ENCODE results near the gene SLIT3. TPM values are rescaled to one million over a fixed set of nuclear protein-coding genes. Genes with fewer than 3 reads are reported as not detected.

SLIT3 gene
- total and polyA plus RNA-seq, 10 of the 15 experiments (the other 5 are each of a cell fraction or from before 2014, with no cell fraction given): 0.05 TPM; not detected in 9

GRCh38 chr5:168822248-168822744, 478.6 kb downstream of the SLIT3 start:
- no peaks in the 10 kb centered on the region for H3K9me3 ChIP-seq (replicated peaks; ENCODE audit: control insufficient read depth, insufficient read depth, low read length)
- H3K27ac ChIP-seq (ENCODE audit: control insufficient read depth, insufficient read depth): no peak overlapping the region
- FAIRE-seq (no peak), ATAC-seq (peak; percentile 61), DNase-seq (ENCODE audit: low read depth, low spot score) (no peak)
- no peaks in the 10 kb centered on the region for H3K36me3 ChIP-seq (ENCODE audit: control insufficient read depth in 2 of 2, insufficient read depth in 2 of 2, low read length in 1 of 2)
- SMC1A ChIA-PET (ENCODE audit: uncharacterized antibody, unreplicated experiment): no interaction called here
- intact Hi-C loops (cut with micrococcal nuclease; ENCODE audit: unreplicated experiment) (no loop called here), in situ Hi-C loops (cut with MboI) (no loop called here)
- BruUV-seq (replicated peaks): no TSS peak
- CTCF ChIA-PET: no interaction called here
- H3K79me2 ChIP-seq (ENCODE audit: control insufficient read depth, insufficient read depth, low read length): no peaks in the 10 kb centered on the region
- H3K9ac ChIP-seq (ENCODE audit: control insufficient read depth, insufficient read depth, low read length): no peak overlapping the region
- 0% methylated on average over 4 of the region's 4 CpGs for WGBS (ENCODE audit: insufficient coverage, insufficient replicate concordance, low lambda C conversion rate, missing lambda C conversion rate)
- TF ChIP-seq LARP7 (IDR thresholded peaks at IDR 0.05) (no peak), DPF2 (IDR thresholded peaks at IDR 0.05) (no peak), PML (IDR thresholded peaks at IDR 0.05; ENCODE audit: low read length) (no peak), SREBF2 (IDR thresholded peaks at IDR 0.05; ENCODE audit: low read length) (no peak), TCF7 (IDR thresholded peaks at IDR 0.05; ENCODE audit: borderline replicate concordance) (no peak), RAD51 (IDR thresholded peaks at IDR 0.05) (no peak), SP1 (IDR thresholded peaks at IDR 0.05; ENCODE audit: low read depth, low read length) (no peak), IKZF2 (IDR thresholded peaks at IDR 0.05) (0 out of 4 replicates have a peak, but pooled peaks have one; percentile 13 to 37), ZZZ3 (IDR thresholded peaks at IDR 0.05; ENCODE audit: control insufficient read depth, insufficient read length, low read depth) (no peak)
- no peaks in the 10 kb centered on the region; the same call in 1 of the 2 replicates for H4K20me1 ChIP-seq (ENCODE audit: control insufficient read depth, insufficient read depth)
- no peak overlapping the region for H3K4me2 ChIP-seq (ENCODE audit: control insufficient read depth, insufficient read depth)
- H3K27me3 ChIP-seq (replicated peaks in 1 of 2; ENCODE audit: control insufficient read depth in 2 of 2, insufficient read depth in 2 of 2, low read length in 1 of 2): peaks cover 0 to 3% of the 10 kb centered on the region in 2 experiments
- RAD21 ChIA-PET (ENCODE audit: unreplicated experiment): no interaction called here
- POLR2A ChIA-PET: no interaction called here
- H3K4me3 ChIP-seq: no peak overlapping the region
- H2AFZ ChIP-seq (ENCODE audit: control insufficient read depth, low read depth, low read length): no peak overlapping the region
- H3K4me1 ChIP-seq (ENCODE audit: control insufficient read depth, insufficient read depth, low read length): no peaks in the 10 kb centered on the region; the same call in 1 of the 2 replicates

- no peak overlapping the region for H3K4me3 ChIP-seq
- no peak overlapping the region for H3K9ac ChIP-seq (ENCODE audit: control insufficient read depth, insufficient read depth, low read length)
- H3K4me1 ChIP-seq (ENCODE audit: control insufficient read depth, insufficient read depth, low read length): no peaks in the 10 kb centered on the region; the same call in 1 of the 2 replicates
- DNase-seq (ENCODE audit: low read depth, low spot score) (no peak), FAIRE-seq (no peak), ATAC-seq (no peak)
- POLR2A ChIA-PET: no interaction called here
- no TSS peak for BruUV-seq (replicated peaks)
- RAD21 ChIA-PET (ENCODE audit: unreplicated experiment): no interaction called here
- 28% methylated on average over 5 of the region's 5 CpGs for WGBS (ENCODE audit: insufficient coverage, insufficient replicate concordance, low lambda C conversion rate, missing lambda C conversion rate)
- H3K9me3 ChIP-seq (replicated peaks; ENCODE audit: control insufficient read depth, insufficient read depth, low read length): no peaks in the 10 kb centered on the region
- peaks cover 1 to 3% of the 10 kb centered on the region in 2 experiments for H3K27me3 ChIP-seq (replicated peaks in 1 of 2; ENCODE audit: control insufficient read depth in 2 of 2, insufficient read depth in 2 of 2, low read length in 1 of 2)
- no peak overlapping the region for H3K4me2 ChIP-seq (ENCODE audit: control insufficient read depth, insufficient read depth)
- intact Hi-C loops (cut with micrococcal nuclease; ENCODE audit: unreplicated experiment): no loop called here
- in situ Hi-C loops (cut with MboI): no loop called here
- no peaks in the 10 kb centered on the region; the same call in 1 of the 2 replicates for H4K20me1 ChIP-seq (ENCODE audit: control insufficient read depth, insufficient read depth)
- H2AFZ ChIP-seq (ENCODE audit: control insufficient read depth, low read depth, low read length): no peak overlapping the region
- SMC1A ChIA-PET (ENCODE audit: uncharacterized antibody, unreplicated experiment): no interaction called here
- no peak overlapping the region for H3K27ac ChIP-seq (ENCODE audit: control insufficient read depth, insufficient read depth)
- CTCF ChIA-PET: no interaction called here
- H3K36me3 ChIP-seq (ENCODE audit: control insufficient read depth in 2 of 2, insufficient read depth in 2 of 2, low read length in 1 of 2): no peaks in the 10 kb centered on the region
- H3K79me2 ChIP-seq (ENCODE audit: control insufficient read depth, insufficient read depth, low read length): no peaks in the 10 kb centered on the region
- no peak for TF ChIP-seq MYB (IDR thresholded peaks at IDR 0.05; ENCODE audit: borderline replicate concordance, low read depth, low read length)
- TF ChIP-seq PKNOX1 (IDR thresholded peaks at IDR 0.05): no peak
- no peak for TF ChIP-seq HDGF (IDR thresholded peaks at IDR 0.05)
- no peak for TF ChIP-seq MTA2 (IDR thresholded peaks at IDR 0.05; ENCODE audit: low read depth)
- TF ChIP-seq ASH2L (IDR thresholded peaks at IDR 0.05; ENCODE audit: borderline replicate concordance, low read depth): no peak
- no peak for TF ChIP-seq SMAD1 (IDR thresholded peaks at IDR 0.05; ENCODE audit: low read depth, partially characterized antibody)
- TF ChIP-seq ZNF592 (IDR thresholded peaks at IDR 0.05): no peak
Observed at GRCh38 chr5:168820874-168821273, 480.1 kb downstream of the SLIT3 start.
